IMR-90 (cell line): ENCODE results near the gene PGBD5. TPM values are rescaled to one million over a fixed set of nuclear protein-coding genes. Genes with fewer than 3 reads are reported as not detected.

Experiments used
- ATAC-seq: fragments of 200-7000 bp; cut with Tn5 transposase; 2 replicates; pipeline ENCODE4 v1.9.1; 2020; ENCODE audit warnings: low read depth, mild to moderate bottlenecking, moderate library complexity
- BruUV-seq: library from RNA; stranded (reverse); fragments of 400-500 nt; replicated peaks from 2 replicates; lab custom pipeline; 2021; lab: Mats Ljungman, UMichigan
- CTCF ChIA-PET: fragments of 300-600 bp; formaldehyde crosslinking; extraction: SDS; loops from one replicate; lab custom pipeline; 2021; ENCODE audit warnings: antibody characterized with exemption; lab: Yijun Ruan, JAX
- POLR2A ChIA-PET: fragments of 300-600 bp; sonication (Branson Sonifier 250); formaldehyde crosslinking; loops from one replicate; lab custom pipeline; 2022; ENCODE audit warnings: antibody characterized with exemption; ENCODE audit not compliant: unreplicated experiment; lab: Charles Lee
- DNase-seq: peaks from one replicate; pipeline ENCODE4 v3.0.0; 2013
- H2AFZ ChIP-seq: replicated peaks from 2 replicates; pipeline ENCODE3; 2013; ENCODE audit warnings: low read length, mild to moderate bottlenecking; ENCODE audit not compliant: poor library complexity
- H2AK5ac ChIP-seq: 2 replicates; pipeline ENCODE4 v1.6.1; 2013; ENCODE audit warnings: low read depth, low read length, inconsistent platforms
- H2AK9ac ChIP-seq: replicated peaks from 2 replicates; pipeline ENCODE3; 2013; ENCODE audit warnings: mild to moderate bottlenecking, low read depth, low read length, moderate library complexity; ENCODE audit not compliant: poor library complexity
- H2BK120ac ChIP-seq: 2 replicates; pipeline ENCODE4 v1.6.1; 2013; ENCODE audit warnings: low read depth, low read length, inconsistent platforms
- H2BK15ac ChIP-seq: 3 replicates; pipeline ENCODE4 v1.6.1; 2013; ENCODE audit warnings: low read depth, low read length, inconsistent platforms
- H2BK20ac ChIP-seq: 2 replicates; pipeline ENCODE4 v1.6.1; 2013; ENCODE audit warnings: low read depth, mild to moderate bottlenecking, inconsistent platforms, low read length, moderate library complexity
- H2BK5ac ChIP-seq: 2 replicates; pipeline ENCODE4 v1.6.1; 2013; ENCODE audit warnings: mild to moderate bottlenecking, low read depth, low read length, inconsistent platforms; ENCODE audit not compliant: poor library complexity, severe bottlenecking
- H3K14ac ChIP-seq: replicated peaks from 2 replicates; pipeline ENCODE4 v1.6.1; 2013; ENCODE audit warnings: low read depth, low read length, inconsistent platforms
- H3K18ac ChIP-seq: 2 replicates; pipeline ENCODE4 v1.6.1; 2013; ENCODE audit warnings: low read depth, low read length, control low read depth
- H3K23ac ChIP-seq: 2 replicates; pipeline ENCODE4 v1.6.1; 2013; ENCODE audit warnings: low read depth, low read length, inconsistent platforms
- H3K27ac ChIP-seq: 2 replicates; pipeline ENCODE4 v1.5.1; 2013; ENCODE audit warnings: mild to moderate bottlenecking, control low read depth, low read length; ENCODE audit not compliant: insufficient read depth
- H3K27me3 ChIP-seq: 2 replicates; pipeline ENCODE4 v1.6.1; 2013; ENCODE audit warnings: low read length; ENCODE audit not compliant: control insufficient read depth, insufficient read depth
- H3K36me3 ChIP-seq: 2 replicates; pipeline ENCODE4 v1.6.1; 2013; ENCODE audit warnings: low read length, mixed read lengths; ENCODE audit not compliant: control insufficient read depth, insufficient read depth
- H3K4ac ChIP-seq: 2 replicates; pipeline ENCODE4 v1.6.1; 2013; ENCODE audit warnings: low read depth, low read length, inconsistent platforms
- H3K4me1 ChIP-seq: 2 replicates; pipeline ENCODE4 v1.6.1; 2013; ENCODE audit warnings: low read length, mixed read lengths; ENCODE audit not compliant: control insufficient read depth, insufficient read depth
- H3K4me2 ChIP-seq: 2 replicates; pipeline ENCODE4 v1.6.1; 2013; ENCODE audit warnings: low read depth, mild to moderate bottlenecking, control low read depth, low read length, moderate library complexity
- H3K4me3 ChIP-seq: 2 replicates; pipeline ENCODE4 v1.5.1; 2013; ENCODE audit warnings: low read depth, mild to moderate bottlenecking, control low read depth, low read length, moderate library complexity; ENCODE audit not compliant: insufficient read depth
- H3K56ac ChIP-seq: 2 replicates; pipeline ENCODE4 v1.6.1; 2013; ENCODE audit warnings: low read length, inconsistent platforms; ENCODE audit not compliant: insufficient read depth; ENCODE audit errors: extremely low read depth
- H3K79me1 ChIP-seq, 2 experiments: 2 replicates each; pipeline ENCODE4 v1.6.1; 2013; ENCODE audit warnings: low read length in 2 of 2, inconsistent platforms in 1 of 2, low read depth in 1 of 2
- H3K9ac ChIP-seq: 2 replicates; pipeline ENCODE4 v1.6.1; 2013; ENCODE audit warnings: low read depth, low read length, control low read depth
- H3K9me1 ChIP-seq: 2 replicates; pipeline ENCODE4 v1.6.1; 2013; ENCODE audit warnings: low read length, inconsistent platforms; ENCODE audit not compliant: insufficient read depth
- H3K9me3 ChIP-seq: 2 replicates; pipeline ENCODE4 v1.6.1; 2013; ENCODE audit warnings: low read length; ENCODE audit not compliant: control insufficient read depth, insufficient read depth
- H4K20me1 ChIP-seq: 2 replicates; pipeline ENCODE4 v1.6.1; 2013; ENCODE audit warnings: low read length, inconsistent platforms; ENCODE audit not compliant: insufficient read depth
- H4K5ac ChIP-seq: 2 replicates; pipeline ENCODE4 v1.6.1; 2013; ENCODE audit warnings: mild to moderate bottlenecking, low read depth, low read length, control low read depth
- H4K8ac ChIP-seq, 2 experiments: 2 replicates each; pipeline ENCODE4 v1.6.1; 2013; ENCODE audit warnings: low read depth in 2 of 2, low read length in 2 of 2, control low read depth in 1 of 2, inconsistent platforms in 1 of 2
- H4K91ac ChIP-seq: 2 replicates; pipeline ENCODE4 v1.6.1; 2013; ENCODE audit warnings: low read depth, low read length, inconsistent platforms; ENCODE audit not compliant: insufficient read depth
- BHLHE40 ChIP-seq: fragments of 150-350 bp; IDR thresholded peaks from 2 replicates; pipeline ENCODE4 v1.6.1; 2016; ENCODE audit warnings: mild to moderate bottlenecking, low read depth, low read length
- NFE2L2 ChIP-seq: fragments of 150-350 bp; IDR thresholded peaks from 2 replicates; pipeline ENCODE4 v1.6.1; 2016; ENCODE audit warnings: low read depth, mild to moderate bottlenecking, low read length
- WGBS, 2 experiments: methylation state at CpG; one replicate each; pipeline versions ENCODE4 v1.1.5 to v1.1.7; 2013; ENCODE audit warnings: missing lambda C conversion rate in 2 of 2; ENCODE audit not compliant: insufficient read length in 1 of 2; ENCODE audit errors: extremely low coverage in 2 of 2; 5-methylcytosine and 5-hydroxymethylcytosine counted together
- dilution Hi-C: fragments of 300-500 bp; cut with HindIII; formaldehyde crosslinking; loops from one replicate; pipeline ENCODE4 v1.14.3; 2018; ENCODE audit warnings: low sequenced_read_pairs; ENCODE audit not compliant: unreplicated experiment
- in situ Hi-C: fragments of 300-500 bp; cut with MboI; formaldehyde crosslinking; loops from 3 replicates; pipeline ENCODE4 v1.14.3; 2019; ENCODE audit warnings: low sequenced_read_pairs, inconsistent platforms, mixed read lengths
- intact Hi-C: fragments of 100-400 bp; cut with micrococcal nuclease; formaldehyde crosslinking; loops from 2 replicates; pipeline ENCODE4 v1.10.0; 2022
- polyA plus RNA-seq, 3 experiments: library from polyadenylated mRNA; depleted of rRNA; stranded (reverse); fragments of >200 nt; gene quantifications; 2 replicates each; pipeline ENCODE4 v1.2.3, GENCODE V29; 2012; ENCODE audit warnings: low replicate concordance in 1 of 3
- total RNA-seq: library from RNA; depleted of rRNA; stranded (reverse); fragments of >200 nt; gene quantifications from 2 replicates; pipeline ENCODE4 v1.2.3, GENCODE V29; 2012
- TF ChIP-seq, protein P1 (sequence below): fragments of 150-350 bp; IDR thresholded peaks from 2 replicates; pipeline ENCODE4 v1.6.1; 2016; ENCODE audit warnings: low read depth, mild to moderate bottlenecking, low read length, moderate library complexity, borderline replicate concordance

Gene PGBD5
- total and polyA plus RNA-seq, 2 of the 4 experiments (the other 2 are of a cell fraction) = 0.18 to 0.36 TPM

GRCh38 chr1:230328342-230329015 lies 97.7 kb downstream of the PGBD5 start:
- Histone ChIP-seq H3K27ac (no peak overlapping the region), H3K27me3 (no peaks in the 10 kb centered on the region), H3K9me3 (no peaks in the 10 kb centered on the region), H3K9me1 (no peaks in the 10 kb centered on the region), H3K14ac (no peak overlapping the region), H2BK120ac (no peak overlapping the region), H3K9ac (no peak overlapping the region), H3K18ac (no peak overlapping the region), H2AK9ac (no peak overlapping the region), H3K36me3 (no peaks in the 10 kb centered on the region), H4K20me1 (no peaks in the 10 kb centered on the region), H4K5ac (no peak overlapping the region), H3K56ac (no peak overlapping the region), H3K4me2 (no peak overlapping the region), H3K4me3 (no peak overlapping the region), H2BK5ac (no peak overlapping the region), H4K91ac (no peak overlapping the region), H2AK5ac (no peak overlapping the region), H2AFZ (no peak overlapping the region), H2BK20ac (no peak overlapping the region), H3K23ac (no peak overlapping the region), H3K79me1 (no peaks in the 10 kb centered on the region), H3K4me1 (no peaks in the 10 kb centered on the region), H4K8ac (no peak overlapping the region), H2BK15ac (no peak overlapping the region), H3K4ac (no peak overlapping the region)
- intact Hi-C loops = no loop called here
- TF ChIP-seq NFE2L2 (no peak), BHLHE40 (no peak)
- TF ChIP-seq, protein P1, sequence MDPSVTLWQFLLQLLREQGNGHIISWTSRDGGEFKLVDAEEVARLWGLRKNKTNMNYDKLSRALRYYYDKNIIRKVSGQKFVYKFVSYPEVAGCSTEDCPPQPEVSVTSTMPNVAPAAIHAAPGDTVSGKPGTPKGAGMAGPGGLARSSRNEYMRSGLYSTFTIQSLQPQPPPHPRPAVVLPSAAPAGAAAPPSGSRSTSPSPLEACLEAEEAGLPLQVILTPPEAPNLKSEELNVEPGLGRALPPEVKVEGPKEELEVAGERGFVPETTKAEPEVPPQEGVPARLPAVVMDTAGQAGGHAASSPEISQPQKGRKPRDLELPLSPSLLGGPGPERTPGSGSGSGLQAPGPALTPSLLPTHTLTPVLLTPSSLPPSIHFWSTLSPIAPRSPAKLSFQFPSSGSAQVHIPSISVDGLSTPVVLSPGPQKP = no peak
- dilution Hi-C loops = no loop called here
- ChIA-PET POLR2A (no interaction called here), CTCF (no interaction called here)
- no TSS peak for BruUV-seq
- in situ Hi-C loops = no loop called here
- ATAC-seq (no peak), DNase-seq (no peak)
- 55% methylated on average over 4 of the region's 7 CpGs; no CpG with 5 or more reads in 1 of the 2 experiments for WGBS, 2 experiments
